Panc1 (cell line): ENCODE data around the gene GOSR1.

Experiments used
- POLR2AphosphoS5 ChIP-seq: IDR thresholded peaks from 2 replicates; pipeline ENCODE4 v1.6.1; 2012; ENCODE audit warnings: mild to moderate bottlenecking, low read depth, low read length, moderate library complexity
- SIN3A ChIP-seq: IDR thresholded peaks from 2 replicates; pipeline ENCODE4 v1.6.1; 2012; ENCODE audit warnings: low read depth, mild to moderate bottlenecking, low read length, moderate library complexity, borderline replicate concordance; ENCODE audit not compliant: insufficient read depth
- TCF7L2 ChIP-seq: IDR thresholded peaks from 2 replicates; pipeline ENCODE4 v1.6.1; 2011; ENCODE audit warnings: mild to moderate bottlenecking, low read depth, low read length, inconsistent platforms
- TF ChIP-seq, protein P1 (sequence below): fragments of 450-650 bp; IDR thresholded peaks from 2 replicates; pipeline ENCODE4 v1.5.1; 2017; ENCODE audit warnings: mild to moderate bottlenecking
- TF ChIP-seq, protein P2 (sequence below), 2 experiments: IDR thresholded peaks; 2 replicates each; pipeline ENCODE4 v1.6.1; 2011 to 2012; ENCODE audit warnings: low read depth in 2 of 2, control low read depth in 1 of 2, low read length in 1 of 2, mild to moderate bottlenecking in 1 of 2, moderate library complexity in 1 of 2; ENCODE audit not compliant: insufficient read depth in 1 of 2

DNA sequence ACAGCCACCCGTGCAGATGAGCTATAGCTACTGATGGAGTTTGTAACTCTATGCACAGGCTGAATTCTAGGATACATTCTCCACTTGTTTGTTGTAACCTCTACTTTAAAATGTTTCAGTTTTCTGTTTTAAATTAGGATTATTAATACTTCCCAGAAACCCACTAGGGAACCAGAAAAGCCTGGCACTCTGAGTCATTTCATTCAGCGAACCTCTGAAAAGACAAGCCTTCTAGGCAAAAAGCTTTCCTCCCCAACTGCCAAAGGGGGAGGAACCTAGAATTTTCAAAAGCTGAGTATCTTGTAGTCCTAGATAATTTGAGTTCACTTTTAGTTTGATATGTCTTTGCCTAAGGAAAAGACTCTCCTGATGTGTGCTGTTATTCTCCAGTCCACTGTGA is 43.2 kb downstream of the GOSR1 start:
- TF ChIP-seq, protein P1, sequence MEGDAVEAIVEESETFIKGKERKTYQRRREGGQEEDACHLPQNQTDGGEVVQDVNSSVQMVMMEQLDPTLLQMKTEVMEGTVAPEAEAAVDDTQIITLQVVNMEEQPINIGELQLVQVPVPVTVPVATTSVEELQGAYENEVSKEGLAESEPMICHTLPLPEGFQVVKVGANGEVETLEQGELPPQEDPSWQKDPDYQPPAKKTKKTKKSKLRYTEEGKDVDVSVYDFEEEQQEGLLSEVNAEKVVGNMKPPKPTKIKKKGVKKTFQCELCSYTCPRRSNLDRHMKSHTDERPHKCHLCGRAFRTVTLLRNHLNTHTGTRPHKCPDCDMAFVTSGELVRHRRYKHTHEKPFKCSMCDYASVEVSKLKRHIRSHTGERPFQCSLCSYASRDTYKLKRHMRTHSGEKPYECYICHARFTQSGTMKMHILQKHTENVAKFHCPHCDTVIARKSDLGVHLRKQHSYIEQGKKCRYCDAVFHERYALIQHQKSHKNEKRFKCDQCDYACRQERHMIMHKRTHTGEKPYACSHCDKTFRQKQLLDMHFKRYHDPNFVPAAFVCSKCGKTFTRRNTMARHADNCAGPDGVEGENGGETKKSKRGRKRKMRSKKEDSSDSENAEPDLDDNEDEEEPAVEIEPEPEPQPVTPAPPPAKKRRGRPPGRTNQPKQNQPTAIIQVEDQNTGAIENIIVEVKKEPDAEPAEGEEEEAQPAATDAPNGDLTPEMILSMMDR, result no peak
- TF ChIP-seq TCF7L2 (no peak), POLR2AphosphoS5 (no peak), SIN3A (no peak)
- TF ChIP-seq, protein P2, sequence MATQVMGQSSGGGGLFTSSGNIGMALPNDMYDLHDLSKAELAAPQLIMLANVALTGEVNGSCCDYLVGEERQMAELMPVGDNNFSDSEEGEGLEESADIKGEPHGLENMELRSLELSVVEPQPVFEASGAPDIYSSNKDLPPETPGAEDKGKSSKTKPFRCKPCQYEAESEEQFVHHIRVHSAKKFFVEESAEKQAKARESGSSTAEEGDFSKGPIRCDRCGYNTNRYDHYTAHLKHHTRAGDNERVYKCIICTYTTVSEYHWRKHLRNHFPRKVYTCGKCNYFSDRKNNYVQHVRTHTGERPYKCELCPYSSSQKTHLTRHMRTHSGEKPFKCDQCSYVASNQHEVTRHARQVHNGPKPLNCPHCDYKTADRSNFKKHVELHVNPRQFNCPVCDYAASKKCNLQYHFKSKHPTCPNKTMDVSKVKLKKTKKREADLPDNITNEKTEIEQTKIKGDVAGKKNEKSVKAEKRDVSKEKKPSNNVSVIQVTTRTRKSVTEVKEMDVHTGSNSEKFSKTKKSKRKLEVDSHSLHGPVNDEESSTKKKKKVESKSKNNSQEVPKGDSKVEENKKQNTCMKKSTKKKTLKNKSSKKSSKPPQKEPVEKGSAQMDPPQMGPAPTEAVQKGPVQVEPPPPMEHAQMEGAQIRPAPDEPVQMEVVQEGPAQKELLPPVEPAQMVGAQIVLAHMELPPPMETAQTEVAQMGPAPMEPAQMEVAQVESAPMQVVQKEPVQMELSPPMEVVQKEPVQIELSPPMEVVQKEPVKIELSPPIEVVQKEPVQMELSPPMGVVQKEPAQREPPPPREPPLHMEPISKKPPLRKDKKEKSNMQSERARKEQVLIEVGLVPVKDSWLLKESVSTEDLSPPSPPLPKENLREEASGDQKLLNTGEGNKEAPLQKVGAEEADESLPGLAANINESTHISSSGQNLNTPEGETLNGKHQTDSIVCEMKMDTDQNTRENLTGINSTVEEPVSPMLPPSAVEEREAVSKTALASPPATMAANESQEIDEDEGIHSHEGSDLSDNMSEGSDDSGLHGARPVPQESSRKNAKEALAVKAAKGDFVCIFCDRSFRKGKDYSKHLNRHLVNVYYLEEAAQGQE (IDR thresholded peaks at IDR 0.05; ENCODE audit: insufficient read depth in 1 of 2, low read depth in 2 of 2, low read length in 1 of 2), result no peak
